Measurements from ENCODE around the gene ZSCAN21.
A peak's percentile ranks its signal among the peaks of the same experiment; 100 is the strongest.

DNA sequence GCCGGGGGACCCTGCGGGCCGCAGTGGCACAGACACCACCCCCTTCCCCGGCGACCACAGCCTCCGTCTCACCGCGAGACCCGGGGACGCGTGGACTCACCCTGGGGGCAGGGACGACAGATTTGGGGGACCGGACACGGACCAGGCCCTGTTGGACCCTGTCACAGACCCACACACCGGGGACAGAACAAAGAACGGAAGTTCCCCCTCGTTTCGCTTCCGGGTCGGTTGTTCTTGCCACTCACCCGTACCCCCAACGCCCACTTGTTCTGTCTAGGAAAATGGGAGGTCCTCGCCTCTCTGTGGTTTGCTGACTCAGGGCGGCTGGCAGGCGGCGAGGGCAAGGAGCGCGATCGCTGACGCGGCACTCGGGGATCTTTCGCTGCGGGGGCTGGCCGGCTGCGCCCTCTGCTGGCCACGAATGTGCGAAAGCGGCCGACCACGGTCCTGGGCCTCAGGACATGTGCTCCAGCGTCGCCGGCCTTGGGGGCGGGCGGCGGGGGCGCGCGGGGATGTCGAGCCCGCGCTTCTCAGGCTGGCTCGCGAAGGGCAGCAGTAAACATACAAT, 32.0 kb downstream of the ZSCAN21 start, which contains the start of gene ZNF3:
- TF ChIP-seq, protein P1, sequence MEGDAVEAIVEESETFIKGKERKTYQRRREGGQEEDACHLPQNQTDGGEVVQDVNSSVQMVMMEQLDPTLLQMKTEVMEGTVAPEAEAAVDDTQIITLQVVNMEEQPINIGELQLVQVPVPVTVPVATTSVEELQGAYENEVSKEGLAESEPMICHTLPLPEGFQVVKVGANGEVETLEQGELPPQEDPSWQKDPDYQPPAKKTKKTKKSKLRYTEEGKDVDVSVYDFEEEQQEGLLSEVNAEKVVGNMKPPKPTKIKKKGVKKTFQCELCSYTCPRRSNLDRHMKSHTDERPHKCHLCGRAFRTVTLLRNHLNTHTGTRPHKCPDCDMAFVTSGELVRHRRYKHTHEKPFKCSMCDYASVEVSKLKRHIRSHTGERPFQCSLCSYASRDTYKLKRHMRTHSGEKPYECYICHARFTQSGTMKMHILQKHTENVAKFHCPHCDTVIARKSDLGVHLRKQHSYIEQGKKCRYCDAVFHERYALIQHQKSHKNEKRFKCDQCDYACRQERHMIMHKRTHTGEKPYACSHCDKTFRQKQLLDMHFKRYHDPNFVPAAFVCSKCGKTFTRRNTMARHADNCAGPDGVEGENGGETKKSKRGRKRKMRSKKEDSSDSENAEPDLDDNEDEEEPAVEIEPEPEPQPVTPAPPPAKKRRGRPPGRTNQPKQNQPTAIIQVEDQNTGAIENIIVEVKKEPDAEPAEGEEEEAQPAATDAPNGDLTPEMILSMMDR (IDR thresholded peaks at IDR 0.05), result peak; percentile 95
- TF ChIP-seq RAD21 (conservative IDR thresholded peaks at IDR 0.05 in 1 of 2, IDR thresholded peaks at IDR 0.05 in 1 of 2) (peak; percentile 76 to 88), POLR2AphosphoS2 (conservative IDR thresholded peaks at IDR 0.05; ENCODE audit: low read length) (no peak), KDM1A (IDR thresholded peaks at IDR 0.05; ENCODE audit: low read depth) (no peak), POLR2A (IDR thresholded peaks at IDR 0.05; ENCODE audit: low read length) (peak; percentile 69), RFX5 (IDR thresholded peaks at IDR 0.05) (no peak), CEBPB (IDR thresholded peaks at IDR 0.05) (peak in 1 of 2 experiments; percentile 44; a peak in 1 of 4 replicates), TP53 (CRISPR knock-in tag; IDR thresholded peaks at IDR 0.05) (no peak)
- TF ChIP-seq, protein P2, sequence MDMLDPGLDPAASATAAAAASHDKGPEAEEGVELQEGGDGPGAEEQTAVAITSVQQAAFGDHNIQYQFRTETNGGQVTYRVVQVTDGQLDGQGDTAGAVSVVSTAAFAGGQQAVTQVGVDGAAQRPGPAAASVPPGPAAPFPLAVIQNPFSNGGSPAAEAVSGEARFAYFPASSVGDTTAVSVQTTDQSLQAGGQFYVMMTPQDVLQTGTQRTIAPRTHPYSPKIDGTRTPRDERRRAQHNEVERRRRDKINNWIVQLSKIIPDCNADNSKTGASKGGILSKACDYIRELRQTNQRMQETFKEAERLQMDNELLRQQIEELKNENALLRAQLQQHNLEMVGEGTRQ (IDR thresholded peaks at IDR 0.05), result peak; percentile 23; the same call in 1 of the 2 replicates
- TF ChIP-seq, protein P3, sequence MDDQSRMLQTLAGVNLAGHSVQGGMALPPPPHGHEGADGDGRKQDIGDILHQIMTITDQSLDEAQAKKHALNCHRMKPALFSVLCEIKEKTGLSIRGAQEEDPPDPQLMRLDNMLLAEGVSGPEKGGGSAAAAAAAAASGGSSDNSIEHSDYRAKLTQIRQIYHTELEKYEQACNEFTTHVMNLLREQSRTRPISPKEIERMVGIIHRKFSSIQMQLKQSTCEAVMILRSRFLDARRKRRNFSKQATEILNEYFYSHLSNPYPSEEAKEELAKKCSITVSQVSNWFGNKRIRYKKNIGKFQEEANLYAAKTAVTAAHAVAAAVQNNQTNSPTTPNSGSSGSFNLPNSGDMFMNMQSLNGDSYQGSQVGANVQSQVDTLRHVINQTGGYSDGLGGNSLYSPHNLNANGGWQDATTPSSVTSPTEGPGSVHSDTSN (IDR thresholded peaks at IDR 0.05), result peak; percentile 68
- TF ChIP-seq, protein P4, sequence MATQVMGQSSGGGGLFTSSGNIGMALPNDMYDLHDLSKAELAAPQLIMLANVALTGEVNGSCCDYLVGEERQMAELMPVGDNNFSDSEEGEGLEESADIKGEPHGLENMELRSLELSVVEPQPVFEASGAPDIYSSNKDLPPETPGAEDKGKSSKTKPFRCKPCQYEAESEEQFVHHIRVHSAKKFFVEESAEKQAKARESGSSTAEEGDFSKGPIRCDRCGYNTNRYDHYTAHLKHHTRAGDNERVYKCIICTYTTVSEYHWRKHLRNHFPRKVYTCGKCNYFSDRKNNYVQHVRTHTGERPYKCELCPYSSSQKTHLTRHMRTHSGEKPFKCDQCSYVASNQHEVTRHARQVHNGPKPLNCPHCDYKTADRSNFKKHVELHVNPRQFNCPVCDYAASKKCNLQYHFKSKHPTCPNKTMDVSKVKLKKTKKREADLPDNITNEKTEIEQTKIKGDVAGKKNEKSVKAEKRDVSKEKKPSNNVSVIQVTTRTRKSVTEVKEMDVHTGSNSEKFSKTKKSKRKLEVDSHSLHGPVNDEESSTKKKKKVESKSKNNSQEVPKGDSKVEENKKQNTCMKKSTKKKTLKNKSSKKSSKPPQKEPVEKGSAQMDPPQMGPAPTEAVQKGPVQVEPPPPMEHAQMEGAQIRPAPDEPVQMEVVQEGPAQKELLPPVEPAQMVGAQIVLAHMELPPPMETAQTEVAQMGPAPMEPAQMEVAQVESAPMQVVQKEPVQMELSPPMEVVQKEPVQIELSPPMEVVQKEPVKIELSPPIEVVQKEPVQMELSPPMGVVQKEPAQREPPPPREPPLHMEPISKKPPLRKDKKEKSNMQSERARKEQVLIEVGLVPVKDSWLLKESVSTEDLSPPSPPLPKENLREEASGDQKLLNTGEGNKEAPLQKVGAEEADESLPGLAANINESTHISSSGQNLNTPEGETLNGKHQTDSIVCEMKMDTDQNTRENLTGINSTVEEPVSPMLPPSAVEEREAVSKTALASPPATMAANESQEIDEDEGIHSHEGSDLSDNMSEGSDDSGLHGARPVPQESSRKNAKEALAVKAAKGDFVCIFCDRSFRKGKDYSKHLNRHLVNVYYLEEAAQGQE (IDR thresholded peaks at IDR 0.05), result no peak
